PC-3 (cell line): ENCODE measurements around the gene NCBP3. TPM values are rescaled to one million over a fixed set of nuclear protein-coding genes. Genes with fewer than 3 reads are reported as not detected.

Source experiments
- ATAC-seq: fragments of 200-7000 bp; cut with Tn5 transposase; 2 replicates; pipeline ENCODE4 v1.9.1; 2020; ENCODE audit warnings: mild to moderate bottlenecking, moderate library complexity
- BruUV-seq: library from RNA; stranded (reverse); fragments of 400-500 nt; replicated peaks from 2 replicates; lab custom pipeline; 2021; lab: Mats Ljungman, UMichigan
- CTCF ChIA-PET: fragments of 300-600 bp; sonication (Branson Sonifier 250); formaldehyde crosslinking; loops from one replicate; lab custom pipeline; 2022; ENCODE audit warnings: antibody characterized with exemption; lab: Charles Lee
- POLR2A ChIA-PET: fragments of 300-600 bp; sonication (Branson Sonifier 250); formaldehyde crosslinking; loops from one replicate; lab custom pipeline; 2022; ENCODE audit warnings: antibody characterized with exemption; ENCODE audit not compliant: unreplicated experiment; lab: Charles Lee
- DNase-seq: peaks from one replicate; pipeline ENCODE4 v3.0.0-alpha.2; 2015
- H2AFZ ChIP-seq: fragments of 300-600 bp; sonication (generic); 2 replicates; pipeline ENCODE4 v1.6.0; 2016; ENCODE audit warnings: antibody characterized with exemption, low read length
- H3F3A ChIP-seq: fragments of 300-600 bp; sonication (generic); one replicate; pipeline ENCODE4 v1.6.0; 2017; ENCODE audit warnings: antibody characterized with exemption, low read length, control low read depth, mild to moderate bottlenecking; ENCODE audit not compliant: unreplicated experiment
- H3K27ac ChIP-seq: fragments of 300-600 bp; sonication (generic); 2 replicates; pipeline ENCODE4 v1.5.1; 2016; ENCODE audit warnings: mild to moderate bottlenecking, low read length
- H3K27me3 ChIP-seq: fragments of 300-600 bp; sonication (generic); 2 replicates; pipeline ENCODE4 v1.6.1; 2016; ENCODE audit warnings: low read length, mixed read lengths
- H3K36me3 ChIP-seq: fragments of 300-600 bp; sonication (generic); 2 replicates; pipeline ENCODE4 v1.6.1; 2016; ENCODE audit warnings: low read depth, mixed run types, low read length, mixed read lengths
- H3K4me1 ChIP-seq: fragments of 300-600 bp; sonication (generic); 2 replicates; pipeline ENCODE4 v1.5.1; 2016; ENCODE audit warnings: low read length; ENCODE audit not compliant: insufficient read depth
- H3K4me2 ChIP-seq: fragments of 300-600 bp; sonication (generic); 2 replicates; pipeline ENCODE4 v1.6.0; 2016; ENCODE audit warnings: low read length
- H3K4me3 ChIP-seq: fragments of 300-600 bp; sonication (generic); 2 replicates; pipeline ENCODE4 v1.5.1; 2016; ENCODE audit warnings: mild to moderate bottlenecking, low read length, mixed read lengths
- H3K79me2 ChIP-seq: fragments of 300-600 bp; sonication (generic); 2 replicates; pipeline ENCODE4 v1.6.1; 2017; ENCODE audit warnings: low read length, mixed read lengths
- H3K9ac ChIP-seq: fragments of 300-600 bp; sonication (generic); 2 replicates; pipeline ENCODE4 v1.6.0; 2016; ENCODE audit warnings: mild to moderate bottlenecking, low read length
- H3K9me2 ChIP-seq: fragments of 300-600 bp; sonication (generic); replicated peaks from 2 replicates; pipeline ENCODE4 v1.6.1; 2016; ENCODE audit warnings: mixed run types, low read length, mixed read lengths
- H3K9me3 ChIP-seq: fragments of 300-600 bp; sonication (generic); 2 replicates; pipeline ENCODE4 v1.6.1; 2016; ENCODE audit warnings: low read length, mixed read lengths
- H4K20me1 ChIP-seq: fragments of 300-600 bp; sonication (generic); 2 replicates; pipeline ENCODE4 v1.6.1; 2016; ENCODE audit warnings: low read length, mixed read lengths
- EZH2 ChIP-seq: fragments of 300-600 bp; sonication (generic); IDR thresholded peaks from one replicate; pipeline ENCODE4 v1.6.1; 2017; ENCODE audit warnings: antibody characterized with exemption, mild to moderate bottlenecking, low read length; ENCODE audit not compliant: unreplicated experiment
- EZH2phosphoT487 ChIP-seq: fragments of 300-600 bp; sonication (generic); IDR thresholded peaks from 2 replicates; pipeline ENCODE4 v1.6.1; 2018; ENCODE audit warnings: mild to moderate bottlenecking, antibody characterized with exemption, low read length, borderline replicate concordance
- intact Hi-C: fragments of 100-400 bp; cut with micrococcal nuclease; formaldehyde crosslinking; loops from 2 replicates; pipeline ENCODE4 v1.9.0; 2023
- total RNA-seq: library from RNA; depleted of rRNA; stranded (reverse); fragments of >200 nt; gene quantifications from 2 replicates; pipeline ENCODE4 v1.2.3, GENCODE V29; 2014
- TF ChIP-seq, protein P1 (sequence below): fragments of 300-600 bp; sonication (generic); conservative IDR thresholded peaks from 2 replicates; pipeline ENCODE4 v1.5.1; 2017; ENCODE audit warnings: antibody characterized with exemption, low read depth, mild to moderate bottlenecking, low read length

NCBP3 gene
- total RNA-seq, 1 experiment from 2014 or later: 21.0 TPM

DNA sequence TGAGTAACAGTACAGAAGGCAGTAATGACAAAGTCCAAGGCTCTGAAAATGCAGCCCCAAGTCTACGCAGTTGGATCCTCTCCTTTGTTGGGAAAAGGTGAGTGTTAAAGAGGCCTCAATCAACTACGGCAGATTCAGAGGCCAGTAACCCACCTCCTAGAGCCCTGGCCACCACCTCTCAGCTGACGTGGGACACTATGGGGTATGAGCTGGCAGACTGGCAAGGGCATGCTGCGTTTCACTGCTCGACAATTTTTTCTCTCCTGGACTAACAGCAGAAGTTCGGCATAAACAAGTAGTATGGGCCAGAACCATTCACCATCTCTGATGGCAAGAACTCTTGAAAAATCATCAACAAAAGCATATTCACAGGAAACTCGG, 17.2 kb downstream of the NCBP3 start:
- Histone ChIP-seq H4K20me1 (no peaks in the 10 kb centered on the region), H3K4me3 (no peak overlapping the region), H3K36me3 (peaks cover 20% of the 10 kb centered on the region), H3K4me1 (no peaks in the 10 kb centered on the region), H3K27me3 (no peaks in the 10 kb centered on the region), H3K9ac (no peak overlapping the region), H3K27ac (no peak overlapping the region), H3K4me2 (no peak overlapping the region), H3K9me3 (no peaks in the 10 kb centered on the region), H2AFZ (no peak overlapping the region), H3K9me2 (no peaks in the 10 kb centered on the region), H3F3A (no peaks in the 10 kb centered on the region), H3K79me2 (no peaks in the 10 kb centered on the region)
- BruUV-seq: no TSS peak
- ChIA-PET CTCF (interaction anchor here (1.6 kb wide), 1 partner anchor 91 kb away, joined by 6 read pairs; no protein-coding TSS in a partner anchor), POLR2A (interaction anchor here (0.6 kb wide), 1 partner anchor 1530 kb away, joined by 4 read pairs; no protein-coding TSS in a partner anchor)
- intact Hi-C loops: no loop called here
- no peak for ATAC-seq
- TF ChIP-seq EZH2phosphoT487 (no peak), EZH2 (no peak)
- TF ChIP-seq, protein P1, sequence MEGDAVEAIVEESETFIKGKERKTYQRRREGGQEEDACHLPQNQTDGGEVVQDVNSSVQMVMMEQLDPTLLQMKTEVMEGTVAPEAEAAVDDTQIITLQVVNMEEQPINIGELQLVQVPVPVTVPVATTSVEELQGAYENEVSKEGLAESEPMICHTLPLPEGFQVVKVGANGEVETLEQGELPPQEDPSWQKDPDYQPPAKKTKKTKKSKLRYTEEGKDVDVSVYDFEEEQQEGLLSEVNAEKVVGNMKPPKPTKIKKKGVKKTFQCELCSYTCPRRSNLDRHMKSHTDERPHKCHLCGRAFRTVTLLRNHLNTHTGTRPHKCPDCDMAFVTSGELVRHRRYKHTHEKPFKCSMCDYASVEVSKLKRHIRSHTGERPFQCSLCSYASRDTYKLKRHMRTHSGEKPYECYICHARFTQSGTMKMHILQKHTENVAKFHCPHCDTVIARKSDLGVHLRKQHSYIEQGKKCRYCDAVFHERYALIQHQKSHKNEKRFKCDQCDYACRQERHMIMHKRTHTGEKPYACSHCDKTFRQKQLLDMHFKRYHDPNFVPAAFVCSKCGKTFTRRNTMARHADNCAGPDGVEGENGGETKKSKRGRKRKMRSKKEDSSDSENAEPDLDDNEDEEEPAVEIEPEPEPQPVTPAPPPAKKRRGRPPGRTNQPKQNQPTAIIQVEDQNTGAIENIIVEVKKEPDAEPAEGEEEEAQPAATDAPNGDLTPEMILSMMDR: no peak
- no peak for DNase-seq

DNA sequence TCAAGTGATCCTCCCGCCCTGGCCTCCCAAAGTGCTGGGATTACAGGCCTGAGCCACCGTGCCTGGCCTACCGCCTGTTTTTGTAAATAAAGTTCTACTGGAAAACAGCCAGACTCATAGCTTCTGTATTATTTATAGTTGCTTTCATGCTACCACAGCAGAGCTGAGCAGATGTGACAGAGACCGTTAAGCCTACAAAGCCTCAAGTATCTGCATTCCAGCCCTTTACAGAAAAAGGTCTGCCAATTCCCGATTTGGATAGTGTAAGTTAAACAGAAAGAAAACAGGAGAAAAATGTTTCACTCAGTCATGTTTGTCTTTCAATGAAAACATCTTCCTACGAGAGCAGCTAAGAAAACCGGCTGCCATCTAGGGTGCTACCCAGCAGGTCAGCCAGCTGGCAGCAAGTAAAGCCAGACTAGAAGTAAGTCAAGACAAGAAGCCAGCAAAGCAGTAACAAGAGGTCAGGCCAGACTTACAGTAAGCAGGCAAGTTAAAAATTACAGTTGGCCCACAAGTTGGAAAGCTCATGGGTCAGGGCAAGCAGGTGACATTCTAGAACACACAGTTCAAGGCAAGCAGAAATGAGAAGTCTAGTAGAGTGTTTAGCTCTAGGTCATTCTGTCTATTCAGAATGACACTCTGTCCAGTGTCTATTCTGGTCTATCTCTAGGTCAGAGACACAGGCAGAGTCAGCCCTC, 17.7 kb downstream of the NCBP3 start:
- Histone ChIP-seq H3F3A (no peaks in the 10 kb centered on the region), H3K4me1 (no peaks in the 10 kb centered on the region), H3K9ac (no peak overlapping the region), H4K20me1 (no peaks in the 10 kb centered on the region), H3K27me3 (no peaks in the 10 kb centered on the region), H3K9me2 (no peaks in the 10 kb centered on the region), H2AFZ (no peak overlapping the region), H3K4me2 (no peak overlapping the region), H3K4me3 (no peak overlapping the region), H3K36me3 (peaks cover 23% of the 10 kb centered on the region), H3K27ac (no peak overlapping the region), H3K9me3 (no peaks in the 10 kb centered on the region), H3K79me2 (no peaks in the 10 kb centered on the region)
- POLR2A ChIA-PET: interaction anchor here (0.6 kb wide), 1 partner anchor 1530 kb away, joined by 4 read pairs; no protein-coding TSS in a partner anchor
- TF ChIP-seq, protein P1: no peak
- TF ChIP-seq EZH2phosphoT487 (no peak), EZH2 (no peak)
- intact Hi-C loops: no loop called here
- ATAC-seq (no peak), DNase-seq (no peak)
- CTCF ChIA-PET: interaction anchor here (0.5 to 1.6 kb wide), 2 partner anchors 91 to 105 kb away, joined by 4 to 6 read pairs; partner anchors contain the start of gene HASPIN
- BruUV-seq: no TSS peak
